Measurements from ENCODE around the gene AGRN.

AGRN gene

GRCh38 chr1:1080951-1081310 lies 61.0 kb downstream of the AGRN start:
- no peak for TF ChIP-seq MYC (IDR thresholded peaks at IDR 0.05; ENCODE audit: low read depth, low read length)
- TF ChIP-seq, protein P1, sequence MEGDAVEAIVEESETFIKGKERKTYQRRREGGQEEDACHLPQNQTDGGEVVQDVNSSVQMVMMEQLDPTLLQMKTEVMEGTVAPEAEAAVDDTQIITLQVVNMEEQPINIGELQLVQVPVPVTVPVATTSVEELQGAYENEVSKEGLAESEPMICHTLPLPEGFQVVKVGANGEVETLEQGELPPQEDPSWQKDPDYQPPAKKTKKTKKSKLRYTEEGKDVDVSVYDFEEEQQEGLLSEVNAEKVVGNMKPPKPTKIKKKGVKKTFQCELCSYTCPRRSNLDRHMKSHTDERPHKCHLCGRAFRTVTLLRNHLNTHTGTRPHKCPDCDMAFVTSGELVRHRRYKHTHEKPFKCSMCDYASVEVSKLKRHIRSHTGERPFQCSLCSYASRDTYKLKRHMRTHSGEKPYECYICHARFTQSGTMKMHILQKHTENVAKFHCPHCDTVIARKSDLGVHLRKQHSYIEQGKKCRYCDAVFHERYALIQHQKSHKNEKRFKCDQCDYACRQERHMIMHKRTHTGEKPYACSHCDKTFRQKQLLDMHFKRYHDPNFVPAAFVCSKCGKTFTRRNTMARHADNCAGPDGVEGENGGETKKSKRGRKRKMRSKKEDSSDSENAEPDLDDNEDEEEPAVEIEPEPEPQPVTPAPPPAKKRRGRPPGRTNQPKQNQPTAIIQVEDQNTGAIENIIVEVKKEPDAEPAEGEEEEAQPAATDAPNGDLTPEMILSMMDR (IDR thresholded peaks at IDR 0.05; ENCODE audit: low read depth, low read length) = no peak
- no peak for TF ChIP-seq POLR2A (IDR thresholded peaks at IDR 0.05; ENCODE audit: extremely low read depth, insufficient read length)
- TF ChIP-seq MAX (IDR thresholded peaks at IDR 0.05; ENCODE audit: low read depth, low read length) = no peak
- no peak overlapping the region for H3K4me3 ChIP-seq (ENCODE audit: low read depth, low read length)
- no peak for DNase-seq (ENCODE audit: low read depth)

GRCh38 chr1:1081311-1082238 lies 61.7 kb downstream of the AGRN start:
- no peak for DNase-seq (ENCODE audit: low read depth)
- H3K4me3 ChIP-seq (ENCODE audit: low read depth, low read length) = no peak overlapping the region
- TF ChIP-seq MAX (IDR thresholded peaks at IDR 0.05; ENCODE audit: low read depth, low read length) (no peak), MYC (IDR thresholded peaks at IDR 0.05; ENCODE audit: low read depth, low read length) (no peak), POLR2A (IDR thresholded peaks at IDR 0.05; ENCODE audit: extremely low read depth, insufficient read length) (no peak)
- TF ChIP-seq, protein P1 (IDR thresholded peaks at IDR 0.05; ENCODE audit: low read depth, low read length) = no peak

GRCh38 chr1:1082239-1082775 lies 62.4 kb downstream of the AGRN start:
- TF ChIP-seq POLR2A (IDR thresholded peaks at IDR 0.05; ENCODE audit: extremely low read depth, insufficient read length) (no peak), MYC (IDR thresholded peaks at IDR 0.05; ENCODE audit: low read depth, low read length) (no peak), MAX (IDR thresholded peaks at IDR 0.05; ENCODE audit: low read depth, low read length) (no peak)
- TF ChIP-seq, protein P1 (IDR thresholded peaks at IDR 0.05; ENCODE audit: low read depth, low read length) = no peak
- no peak for DNase-seq (ENCODE audit: low read depth)

GRCh38 chr1:1082776-1083415 lies 63.0 kb downstream of the AGRN start:
- no peak for TF ChIP-seq POLR2A (IDR thresholded peaks at IDR 0.05; ENCODE audit: extremely low read depth, insufficient read length)
- no peak for TF ChIP-seq MAX (IDR thresholded peaks at IDR 0.05; ENCODE audit: low read depth, low read length)
- TF ChIP-seq, protein P1 (IDR thresholded peaks at IDR 0.05; ENCODE audit: low read depth, low read length) = no peak
- TF ChIP-seq MYC (IDR thresholded peaks at IDR 0.05; ENCODE audit: low read depth, low read length) = no peak
- no peak overlapping the region for H3K4me3 ChIP-seq (ENCODE audit: low read depth, low read length)
- DNase-seq (ENCODE audit: low read depth) = no peak

More at GRCh38 chr1:1082239-1082775, 62.4 kb downstream of the AGRN start:
- H3K4me3 ChIP-seq (ENCODE audit: low read depth, low read length) = no peak overlapping the region

GRCh38 chr1:1083416-1084371 lies 63.8 kb downstream of the AGRN start:
- no peak for DNase-seq (ENCODE audit: low read depth)
- H3K4me3 ChIP-seq (ENCODE audit: low read depth, low read length) = no peak overlapping the region
- TF ChIP-seq, protein P1 (IDR thresholded peaks at IDR 0.05; ENCODE audit: low read depth, low read length) = no peak
- no peak for TF ChIP-seq MYC (IDR thresholded peaks at IDR 0.05; ENCODE audit: low read depth, low read length)
- no peak for TF ChIP-seq POLR2A (IDR thresholded peaks at IDR 0.05; ENCODE audit: extremely low read depth, insufficient read length)
- TF ChIP-seq MAX (IDR thresholded peaks at IDR 0.05; ENCODE audit: low read depth, low read length) = no peak
